Measurements from ENCODE around the gene RERE. TPM values are rescaled to one million over a fixed set of nuclear protein-coding genes. Genes with fewer than 3 reads are reported as not detected.

RERE gene
- total RNA-seq, 4 donors from 2014 or later: 51.2 to 1,226 (median 253) TPM

DNA sequence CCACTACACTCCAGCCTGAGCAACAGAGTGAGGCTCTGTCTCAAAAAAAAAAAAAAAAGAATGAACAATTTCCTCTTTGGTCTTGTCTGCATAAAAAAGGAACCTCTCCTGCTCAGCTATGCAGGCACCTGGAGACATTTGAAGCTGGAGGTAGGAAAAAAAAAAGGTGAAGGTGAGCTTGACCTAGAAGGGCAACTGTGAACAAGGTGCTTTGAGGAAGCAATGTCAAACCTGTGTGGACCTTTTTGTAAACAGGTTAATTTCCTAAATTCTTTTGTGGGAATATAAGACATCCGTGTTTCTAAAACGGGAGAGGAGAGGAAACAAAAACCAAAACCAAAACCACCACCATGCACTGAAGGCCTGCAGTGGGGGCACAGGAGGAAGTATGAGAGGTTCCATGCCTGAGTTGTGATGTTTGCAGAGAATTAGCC, 422.0 kb downstream of the RERE start:
- intact Hi-C loops (cut with DNase I; ENCODE audit: low total_unique reads): no loop called here
- no peak for DNase-seq
- peak overlapping the region; percentile 73 to 81 for H3K27ac ChIP-seq

DNA sequence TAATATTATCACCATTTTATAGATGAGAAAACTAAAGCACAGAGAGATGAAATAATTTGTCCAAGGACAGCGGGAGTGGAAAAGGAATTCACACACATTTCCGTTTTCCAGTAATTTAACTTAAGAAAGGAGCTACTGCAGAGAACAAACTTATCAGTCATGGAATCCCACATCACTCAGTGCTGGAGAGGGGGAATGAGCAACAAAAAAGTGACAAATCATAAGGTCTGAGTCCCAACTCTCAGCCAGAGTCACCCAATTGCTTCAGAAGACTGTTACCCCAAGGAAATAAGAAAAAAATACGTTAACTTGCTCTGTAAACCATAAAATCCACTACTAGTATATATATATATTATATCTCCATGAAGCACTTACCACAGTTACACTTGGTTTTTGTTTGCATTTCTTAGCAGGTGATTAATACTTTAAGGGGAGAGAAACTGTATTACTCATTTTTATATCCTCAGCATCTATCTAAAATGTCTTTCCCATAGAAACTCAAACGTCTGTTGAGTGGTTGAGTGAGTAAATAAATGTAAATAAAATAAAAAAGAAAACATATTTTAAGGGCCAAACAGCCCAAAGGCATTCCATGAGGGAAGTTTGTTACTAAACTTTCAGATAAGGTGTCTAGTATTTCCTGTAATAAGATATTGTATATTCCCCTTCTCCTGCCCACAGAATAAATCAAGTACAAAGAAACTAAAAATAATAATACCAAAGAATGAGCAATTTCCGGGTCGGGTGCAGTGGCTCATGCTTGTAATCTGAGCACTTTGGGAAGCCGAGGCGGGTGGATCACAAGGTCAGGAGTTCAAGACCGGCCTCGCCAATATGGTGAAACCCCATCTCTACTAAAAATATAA, 422.8 kb downstream of the RERE start:
- TF ChIP-seq, protein P1, sequence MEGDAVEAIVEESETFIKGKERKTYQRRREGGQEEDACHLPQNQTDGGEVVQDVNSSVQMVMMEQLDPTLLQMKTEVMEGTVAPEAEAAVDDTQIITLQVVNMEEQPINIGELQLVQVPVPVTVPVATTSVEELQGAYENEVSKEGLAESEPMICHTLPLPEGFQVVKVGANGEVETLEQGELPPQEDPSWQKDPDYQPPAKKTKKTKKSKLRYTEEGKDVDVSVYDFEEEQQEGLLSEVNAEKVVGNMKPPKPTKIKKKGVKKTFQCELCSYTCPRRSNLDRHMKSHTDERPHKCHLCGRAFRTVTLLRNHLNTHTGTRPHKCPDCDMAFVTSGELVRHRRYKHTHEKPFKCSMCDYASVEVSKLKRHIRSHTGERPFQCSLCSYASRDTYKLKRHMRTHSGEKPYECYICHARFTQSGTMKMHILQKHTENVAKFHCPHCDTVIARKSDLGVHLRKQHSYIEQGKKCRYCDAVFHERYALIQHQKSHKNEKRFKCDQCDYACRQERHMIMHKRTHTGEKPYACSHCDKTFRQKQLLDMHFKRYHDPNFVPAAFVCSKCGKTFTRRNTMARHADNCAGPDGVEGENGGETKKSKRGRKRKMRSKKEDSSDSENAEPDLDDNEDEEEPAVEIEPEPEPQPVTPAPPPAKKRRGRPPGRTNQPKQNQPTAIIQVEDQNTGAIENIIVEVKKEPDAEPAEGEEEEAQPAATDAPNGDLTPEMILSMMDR (IDR thresholded peaks at IDR 0.05): no peak
- no peak for TF ChIP-seq POLR2A (IDR thresholded peaks at IDR 0.05)
- peaks cover 11 to 31% of the 10 kb centered on the region in 2 donors for H3K4me1 ChIP-seq
- H3K27ac ChIP-seq: peak overlapping the region; percentile 73 to 81
- no peak for DNase-seq
- no peaks in the 10 kb centered on the region for H3K27me3 ChIP-seq
- no peaks in the 10 kb centered on the region for H3K36me3 ChIP-seq
- intact Hi-C loops (cut with DNase I; ENCODE audit: low total_unique reads): no loop called here
- no peak overlapping the region for H3K4me3 ChIP-seq
- H3K9me3 ChIP-seq: no peaks in the 10 kb centered on the region

More for the DNA sequence above, 422.0 kb downstream of the RERE start:
- Histone ChIP-seq H3K36me3 (no peaks in the 10 kb centered on the region), H3K4me3 (no peak overlapping the region), H3K27me3 (no peaks in the 10 kb centered on the region), H3K9me3 (no peaks in the 10 kb centered on the region), H3K4me1 (peaks cover 11 to 31% of the 10 kb centered on the region in 2 donors)
- TF ChIP-seq POLR2A (IDR thresholded peaks at IDR 0.05): no peak

DNA sequence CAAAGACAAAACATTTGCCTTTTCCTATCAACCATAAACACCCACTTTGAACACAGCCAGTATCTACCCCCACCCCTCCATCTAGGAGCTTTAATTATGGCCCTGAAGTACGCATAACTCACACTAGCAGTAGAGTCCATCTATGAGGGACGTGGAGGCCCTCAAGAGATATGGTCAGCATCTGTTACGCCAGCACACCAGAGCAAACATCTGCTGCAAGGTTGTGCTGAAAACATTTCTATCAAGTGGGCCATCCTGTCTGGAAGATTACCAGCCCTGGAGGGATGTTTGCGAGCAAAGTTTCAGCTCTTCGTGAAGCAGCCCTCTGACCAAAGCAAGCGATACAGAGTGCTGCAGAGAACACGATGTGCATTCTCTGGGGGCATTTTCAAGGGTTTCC, 424.9 kb downstream of the RERE start:
- H3K27me3 ChIP-seq: no peaks in the 10 kb centered on the region
- peaks cover 7 to 16% of the 10 kb centered on the region in 2 donors for H3K4me1 ChIP-seq
- no peak for DNase-seq
- H3K4me3 ChIP-seq: no peak overlapping the region
- TF ChIP-seq POLR2A (IDR thresholded peaks at IDR 0.05): no peak
- TF ChIP-seq, protein P1 (IDR thresholded peaks at IDR 0.05): no peak
- intact Hi-C loops (cut with DNase I; ENCODE audit: low total_unique reads): no loop called here
- H3K27ac ChIP-seq: peak overlapping the region in 1 of 2 donors; percentile 51
- H3K9me3 ChIP-seq: no peaks in the 10 kb centered on the region
- H3K36me3 ChIP-seq: no peaks in the 10 kb centered on the region

DNA sequence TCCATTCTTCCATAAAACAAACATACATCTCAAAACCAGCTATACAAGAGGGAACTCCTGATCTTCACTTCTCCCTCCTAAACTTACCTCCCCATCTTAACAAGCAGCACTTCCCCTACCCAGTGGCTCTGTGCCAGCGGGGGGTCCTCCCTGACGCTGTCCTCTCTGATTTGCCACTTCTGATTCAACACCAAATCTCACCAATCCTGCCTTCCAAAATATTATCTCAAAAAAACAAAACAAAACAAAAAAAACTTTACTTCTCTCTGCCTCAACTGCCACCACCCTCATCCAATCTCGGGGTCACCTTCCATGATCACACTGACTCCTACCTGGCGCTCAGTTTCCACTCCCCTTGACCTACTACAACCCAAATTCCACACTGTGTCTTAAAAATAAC, 426.7 kb downstream of the RERE start:
- peak overlapping the region; percentile 0 to 13 for H3K27ac ChIP-seq
- no peak for TF ChIP-seq POLR2A (IDR thresholded peaks at IDR 0.05)
- TF ChIP-seq, protein P1 (IDR thresholded peaks at IDR 0.05): no peak
- no peak overlapping the region for H3K4me3 ChIP-seq
- DNase-seq: peak in 1 of 2 donors; percentile 13
- intact Hi-C loops (cut with DNase I; ENCODE audit: low total_unique reads): no loop called here
- H3K9me3 ChIP-seq: no peaks in the 10 kb centered on the region
- peaks cover 0 to 10% of the 10 kb centered on the region in 2 donors for H3K4me1 ChIP-seq
- H3K36me3 ChIP-seq: no peaks in the 10 kb centered on the region
- no peaks in the 10 kb centered on the region for H3K27me3 ChIP-seq

DNA sequence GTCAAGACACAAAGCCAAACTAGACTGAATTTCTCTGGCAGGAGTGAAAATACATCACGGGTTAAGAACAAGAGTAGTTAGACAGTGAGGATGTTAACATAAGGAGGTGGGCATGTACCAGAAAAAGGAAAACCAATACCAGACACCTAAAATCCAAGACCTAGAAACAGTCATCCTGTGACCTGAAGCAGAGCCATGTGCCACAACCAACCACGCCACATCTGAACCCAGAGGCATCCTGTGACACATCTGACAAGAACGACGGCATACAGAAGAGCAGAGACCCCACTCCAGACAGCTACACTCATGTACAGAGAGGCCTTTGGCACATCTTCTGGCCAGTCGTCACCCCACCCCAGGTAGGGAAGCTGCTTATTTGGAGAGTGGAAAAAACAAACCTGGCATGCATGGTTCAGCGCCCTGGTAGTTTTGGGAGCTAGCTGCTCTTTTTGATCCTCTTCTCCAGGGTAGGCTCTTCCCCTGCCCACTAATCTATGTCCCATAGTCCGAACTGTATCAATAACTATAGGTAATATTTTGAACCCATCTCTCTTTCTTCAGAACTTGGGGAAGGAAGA, 427.4 kb downstream of the RERE start:
- intact Hi-C loops (cut with DNase I; ENCODE audit: low total_unique reads): no loop called here
- no peak overlapping the region for H3K4me3 ChIP-seq
- H3K36me3 ChIP-seq: no peaks in the 10 kb centered on the region
- H3K27ac ChIP-seq: no peak overlapping the region
- TF ChIP-seq, protein P1 (IDR thresholded peaks at IDR 0.05): no peak
- no peak for TF ChIP-seq POLR2A (IDR thresholded peaks at IDR 0.05)
- peak in 1 of 2 donors; percentile 11 for DNase-seq
- peaks cover 2 to 10% of the 10 kb centered on the region in 2 donors for H3K4me1 ChIP-seq
- no peaks in the 10 kb centered on the region for H3K27me3 ChIP-seq
- H3K9me3 ChIP-seq: no peaks in the 10 kb centered on the region

Measured in uterus (tissue), 4 donors.